Measurements from ENCODE around the gene PSMC5. TPM values are rescaled to one million over a fixed set of nuclear protein-coding genes. Genes with fewer than 3 reads are reported as not detected.

Gene PSMC5
- total and polyA plus RNA-seq, 12 donors: 64.1 to 273 (median 135) TPM

GRCh38 chr17:63843910-63844677 is 16.9 kb downstream of the PSMC5 start:
- Histone ChIP-seq H3K9me3 (replicated peaks in 1 of 3) (no peaks in the 10 kb centered on the region), H3K36me3 (replicated peaks in 1 of 2) (no peaks in the 10 kb centered on the region), H3K27me3 (no peaks in the 10 kb centered on the region), H3K4me1 (replicated peaks in 1 of 2) (peaks cover 33 to 34% of the 10 kb centered on the region in 2 donors), H3K4me3 (peak overlapping the region in 1 of 4 donors; percentile 79), H3K27ac (peak overlapping the region in 4 of 5 donors; percentile 79 to 92 (median 91))
- TF ChIP-seq CTCF (IDR thresholded peaks at IDR 0.05) (no peak), POLR2A (IDR thresholded peaks at IDR 0.05) (no peak)
- 70 to 80% (median 73%) methylated on average over 9 of the region's 9 CpGs for WGBS, 4 donors
- peak in 1 of 7 donors; percentile 60 for DNase-seq
- intact Hi-C loops (cut with DNase I): no loop called here

- intact Hi-C loops (cut with DNase I): no loop called here
- Histone ChIP-seq H3K27me3 (no peaks in the 10 kb centered on the region), H3K4me1 (replicated peaks in 1 of 2) (peaks cover 18 to 20% of the 10 kb centered on the region in 2 donors), H3K36me3 (replicated peaks in 1 of 2) (no peaks in the 10 kb centered on the region), H3K4me3 (no peak overlapping the region), H3K27ac (no peak overlapping the region), H3K9me3 (replicated peaks in 1 of 3) (no peaks in the 10 kb centered on the region)
- no peak for TF ChIP-seq CTCF (IDR thresholded peaks at IDR 0.05)
- TF ChIP-seq POLR2A (IDR thresholded peaks at IDR 0.05): no peak
- no peak for DNase-seq
- WGBS, 4 donors: 0 to 85% (median 45%) methylated on average over 1 of the region's 1 CpG
Observed at GRCh38 chr17:63845509-63845908, 18.3 kb downstream of the PSMC5 start.

- H3K36me3 ChIP-seq (replicated peaks in 1 of 2): no peaks in the 10 kb centered on the region
- no peak overlapping the region for H3K27ac ChIP-seq
- H3K27me3 ChIP-seq: no peaks in the 10 kb centered on the region
- WGBS, 4 donors: 67 to 96% (median 84%) methylated on average over 3 of the region's 3 CpGs
- TF ChIP-seq CTCF (IDR thresholded peaks at IDR 0.05) (no peak), POLR2A (IDR thresholded peaks at IDR 0.05) (no peak)
- no peak for DNase-seq
- no peak overlapping the region for H3K4me3 ChIP-seq
- H3K4me1 ChIP-seq (replicated peaks in 1 of 2): peaks cover 7 to 8% of the 10 kb centered on the region in 2 donors
- intact Hi-C loops (cut with DNase I): no loop called here
- no peaks in the 10 kb centered on the region for H3K9me3 ChIP-seq (replicated peaks in 1 of 3)
Observed at GRCh38 chr17:63847525-63848249, 20.5 kb downstream of the PSMC5 start.

- Histone ChIP-seq H3K27me3 (no peaks in the 10 kb centered on the region), H3K9me3 (replicated peaks in 1 of 3) (no peaks in the 10 kb centered on the region), H3K27ac (peak overlapping the region in 2 of 5 donors; percentile 24 to 59), H3K4me3 (peak overlapping the region in 1 of 4 donors; percentile 24), H3K36me3 (replicated peaks in 1 of 2) (no peaks in the 10 kb centered on the region), H3K4me1 (replicated peaks in 1 of 2) (peaks cover 2% of the 10 kb centered on the region in 2 donors)
- intact Hi-C loops (cut with DNase I): no loop called here
- TF ChIP-seq POLR2A (IDR thresholded peaks at IDR 0.05) (no peak), CTCF (IDR thresholded peaks at IDR 0.05) (peak; percentile 54 to 84 (median 66))
- peak; percentile 88 to 97 (median 94) for DNase-seq
- WGBS, 4 donors: 5 to 21% (median 13%) methylated on average over 36 to 82 of the region's 82 CpGs
Observed at GRCh38 chr17:63848834-63849689, 21.8 kb downstream of the PSMC5 start.

Measured in adrenal gland (tissue), 12 donors.